Amygdala (tissue), 56 donors: ENCODE data around the gene MAP3K7CL.
"Not testable (repeated sequence)": the region's sequence is repeated elsewhere in the genome, so short reads cannot be mapped to it uniquely, and the experiment has no call there.

Source experiments
- DNase-seq, 56 donors: peaks; one replicate each; lab custom pipeline; 2025; lab: John Stamatoyannopoulos, UW

MAP3K7CL gene

DNA sequence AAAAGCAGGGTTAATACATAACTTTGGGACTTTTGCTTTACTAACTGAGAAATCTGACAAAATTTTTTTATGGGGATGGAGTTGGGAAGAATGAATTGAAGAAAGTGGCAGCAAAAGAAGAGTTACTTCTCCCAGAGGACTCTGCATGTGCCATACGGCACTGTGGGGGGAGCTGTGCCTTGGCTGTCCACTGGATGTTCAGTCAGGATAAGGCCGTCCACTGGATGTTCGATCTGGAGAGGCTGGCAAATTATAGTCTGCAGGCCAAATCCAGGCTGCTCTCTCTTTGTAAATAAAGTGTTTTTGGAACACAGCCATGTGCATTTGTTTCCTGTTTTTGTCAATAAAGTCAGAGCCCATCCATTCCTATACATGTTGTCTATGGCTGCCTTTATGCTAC is 4.5 kb upstream of the MAP3K7CL start:
- DNase-seq, result no peak

DNA sequence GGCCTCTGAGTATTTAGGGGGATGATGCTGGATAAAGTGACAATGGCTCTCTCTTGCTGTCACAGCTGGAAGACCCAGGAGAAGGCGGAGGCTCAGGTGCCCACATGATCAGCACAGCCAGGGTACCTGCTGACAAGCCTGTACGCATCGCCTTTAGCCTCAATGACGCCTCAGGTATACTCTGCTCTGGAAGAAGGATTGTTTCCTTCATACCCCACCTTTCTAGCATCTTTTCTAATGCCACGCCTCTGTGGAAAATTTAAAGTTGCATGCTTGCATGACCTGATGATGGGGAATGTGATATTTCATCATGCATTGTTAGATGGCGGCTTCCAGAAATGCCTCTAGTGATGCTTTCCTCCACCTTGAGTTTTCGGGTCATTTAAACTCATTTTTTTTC is 2.8 kb downstream of the MAP3K7CL start:
- DNase-seq, result no peak

DNA sequence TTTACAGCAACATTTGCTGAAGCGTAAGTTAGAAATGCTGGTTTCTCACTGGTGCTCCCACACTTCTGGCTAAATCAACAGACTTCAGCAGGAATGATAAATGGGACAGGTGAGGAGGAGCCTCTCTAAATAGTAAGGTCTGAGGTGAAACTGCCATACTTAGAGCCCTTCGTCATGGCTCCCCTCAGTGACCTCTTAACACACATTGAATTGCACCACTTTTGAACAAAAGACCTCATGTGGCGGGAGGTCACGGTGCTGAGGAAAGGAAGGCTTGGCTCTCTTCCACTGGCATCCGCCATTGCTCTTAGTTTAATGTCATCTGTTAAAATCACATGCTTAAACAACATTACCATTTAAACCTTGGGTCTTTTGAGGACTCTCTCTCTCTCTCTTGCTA is 3.4 kb downstream of the MAP3K7CL start:
- DNase-seq, result no peak

DNA sequence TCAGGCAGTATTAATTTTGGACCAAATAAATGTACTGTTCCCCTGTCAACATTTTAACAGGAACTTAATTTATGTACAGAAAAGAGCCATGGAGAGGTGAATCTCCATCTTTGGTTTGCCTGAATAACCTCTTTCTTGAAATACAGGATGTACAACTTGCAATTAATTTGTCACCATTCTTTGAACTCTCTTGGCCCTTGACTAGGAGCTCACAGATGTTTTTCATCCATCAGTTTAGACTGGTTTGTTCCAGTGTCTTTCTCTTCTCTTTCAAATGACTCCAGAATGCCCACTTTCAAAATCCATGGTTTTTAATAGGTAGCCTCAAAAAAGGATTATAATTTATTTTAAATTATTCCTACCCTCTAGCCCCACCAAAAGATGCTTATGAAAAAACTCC is 5.0 kb downstream of the MAP3K7CL start:
- DNase-seq, result no peak

DNA sequence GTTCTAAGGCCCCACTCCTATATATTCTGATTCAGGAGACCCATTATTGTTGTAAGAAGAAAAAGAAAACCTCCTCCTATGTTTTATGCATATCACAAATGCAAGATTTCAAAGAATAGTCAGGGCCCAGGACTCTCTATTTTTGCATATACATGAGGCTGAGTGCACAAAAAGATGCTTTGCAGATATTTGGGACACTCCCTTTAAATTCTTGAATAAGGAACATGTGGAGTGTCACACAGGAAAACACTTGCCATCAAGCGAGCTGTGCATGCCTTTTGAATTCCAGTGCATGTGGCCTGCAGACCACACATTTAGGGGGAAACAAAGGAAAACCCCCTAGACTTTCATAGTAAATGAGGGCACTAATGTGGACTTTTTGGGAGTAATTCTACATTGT is 5.6 kb downstream of the MAP3K7CL start:
- no peak for DNase-seq

DNA sequence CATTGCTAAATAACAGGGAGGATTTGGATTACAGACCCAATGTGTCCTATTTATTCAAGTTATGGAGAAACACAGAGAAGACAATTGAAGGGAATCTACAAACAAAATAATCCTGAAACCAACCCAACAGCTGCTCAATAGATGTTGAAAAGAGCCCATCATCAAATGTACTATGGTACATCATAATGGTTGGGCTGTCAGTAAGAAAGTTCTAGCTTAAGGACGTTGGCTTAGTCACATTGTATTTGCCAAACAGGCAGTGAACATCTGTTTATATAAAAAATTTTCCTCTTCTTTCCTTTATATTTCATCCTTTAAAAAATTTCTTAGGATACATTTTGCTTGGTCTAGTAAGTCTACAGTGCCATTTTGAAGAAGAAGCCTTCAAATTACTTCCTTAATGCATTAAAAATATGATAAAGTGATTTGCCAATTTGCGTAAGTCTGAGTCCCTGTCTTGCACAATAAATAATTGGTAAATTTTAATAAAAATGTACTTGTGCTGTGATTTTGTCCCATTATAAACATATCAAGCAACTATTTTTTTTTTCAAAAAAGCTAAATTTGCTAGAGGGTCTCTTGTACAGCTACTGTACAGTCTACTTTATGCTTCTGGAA is 14.4 kb downstream of the MAP3K7CL start:
- no peak for DNase-seq

DNA sequence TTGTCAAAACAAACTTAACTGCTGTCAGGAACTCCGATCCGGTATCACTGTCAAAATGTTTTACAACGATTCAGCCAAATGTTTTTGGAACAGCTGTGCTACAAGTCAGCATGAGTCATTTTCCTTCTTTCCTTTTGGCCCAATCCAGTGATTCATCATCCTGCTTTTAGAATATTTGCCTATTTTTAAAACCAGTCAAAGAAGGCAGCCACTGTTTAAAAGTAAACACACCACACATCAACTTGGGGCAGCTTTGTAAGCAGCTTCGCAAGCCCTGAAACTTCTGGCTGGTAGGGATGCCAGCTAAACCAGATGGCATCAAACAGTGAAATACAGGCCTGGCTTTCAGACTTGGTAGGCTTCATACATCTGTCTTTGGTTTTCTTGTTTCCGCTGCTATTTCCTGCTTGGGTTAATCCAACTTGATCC is 14.9 kb downstream of the MAP3K7CL start:
- peak in 21 of 56 donors; percentile 2 to 42 (median 12) for DNase-seq

DNA sequence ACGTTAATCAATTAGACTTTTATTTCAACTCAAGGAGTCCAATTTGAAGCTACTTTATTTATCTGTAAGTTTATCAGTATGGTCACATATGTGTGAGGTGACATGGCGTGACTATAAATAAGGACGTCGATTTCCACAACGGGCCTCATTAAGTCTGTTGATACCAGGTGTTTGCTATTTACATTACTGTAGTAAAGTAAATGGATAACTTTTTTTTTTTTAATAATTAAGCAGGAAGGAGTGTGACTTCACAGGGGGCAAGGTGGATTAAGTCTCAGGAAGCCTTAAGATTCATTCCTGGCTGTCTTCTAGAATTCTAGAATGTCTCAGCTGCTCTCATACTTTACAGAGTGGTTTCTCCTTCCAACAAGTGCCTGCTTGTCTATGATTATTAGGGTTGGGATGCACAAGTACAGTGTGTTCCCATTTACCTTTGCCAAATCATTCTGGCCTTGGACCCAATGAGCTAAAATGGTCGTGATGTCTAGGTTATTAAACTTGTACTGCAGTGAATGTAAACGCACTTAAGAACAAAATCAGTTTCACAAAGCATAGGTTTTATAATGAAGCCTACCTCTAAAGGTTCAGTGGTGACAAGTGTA is 15.5 kb downstream of the MAP3K7CL start:
- DNase-seq, result no peak

DNA sequence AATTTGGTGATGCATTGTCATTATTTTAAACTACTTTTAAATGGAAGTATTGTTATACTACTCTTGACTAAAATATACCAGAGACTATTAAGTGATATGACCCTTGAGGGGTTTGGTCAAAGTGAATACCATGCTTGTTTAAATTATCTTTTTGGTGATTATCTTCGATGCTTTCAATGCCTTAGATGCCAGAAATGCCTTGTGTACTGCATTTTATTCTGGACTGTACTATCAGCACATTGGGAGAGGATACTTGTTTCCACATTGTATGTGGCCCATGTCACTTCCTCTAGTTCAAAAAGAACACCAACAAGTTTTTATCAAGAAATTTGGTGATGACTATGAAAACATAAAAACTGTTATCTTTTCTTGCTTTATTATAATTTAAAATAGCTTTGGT is 16.3 kb downstream of the MAP3K7CL start:
- no peak for DNase-seq

DNA sequence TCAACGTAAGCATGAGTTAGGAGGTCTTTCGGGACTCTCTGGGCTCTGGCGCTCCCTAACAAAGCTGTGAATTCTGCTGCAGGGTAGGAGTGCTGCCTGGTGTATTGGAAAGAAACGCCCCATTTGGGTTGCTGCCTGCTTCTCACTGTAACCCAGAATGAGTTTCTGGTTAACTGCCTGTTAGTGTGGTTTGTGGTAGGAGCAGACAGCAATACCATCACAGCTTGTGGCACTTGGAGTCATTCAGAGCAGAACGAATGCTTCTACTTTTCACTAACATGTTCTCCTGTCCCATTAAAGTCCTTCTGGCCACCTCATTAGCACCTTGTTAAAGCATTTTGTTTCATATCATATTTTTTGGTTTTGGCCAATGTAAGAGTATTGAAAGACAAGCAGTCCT is 18.1 kb downstream of the MAP3K7CL start:
- DNase-seq, result no peak

DNA sequence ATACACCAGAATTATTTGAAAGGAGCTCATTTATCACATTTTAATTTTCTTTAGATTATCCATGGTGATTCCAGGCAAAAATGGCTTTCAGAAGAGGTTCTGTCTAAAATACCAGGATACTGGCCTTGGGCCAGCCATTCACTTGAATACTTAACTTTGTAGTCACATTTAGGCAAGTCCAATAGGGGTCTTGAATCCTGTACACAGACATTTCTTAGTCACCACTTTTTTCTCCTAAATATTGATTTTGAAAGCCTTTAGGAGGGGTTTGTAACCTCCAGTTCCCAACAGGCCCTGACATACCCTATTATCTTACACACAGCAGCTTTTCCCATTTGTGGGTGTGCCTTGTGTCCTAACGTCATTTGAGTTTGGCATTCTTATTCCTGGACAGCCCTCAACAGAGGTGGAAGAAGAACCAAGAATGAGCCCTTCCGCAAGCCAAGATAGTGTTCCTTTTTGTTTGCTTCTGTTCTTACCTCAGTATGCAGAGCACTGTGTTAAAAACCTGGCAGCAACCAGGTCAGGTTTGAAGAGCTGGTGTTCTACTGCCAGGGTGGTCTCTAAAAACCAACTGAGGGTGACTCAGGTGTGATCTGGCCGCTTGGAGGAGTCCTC is 19.5 kb downstream of the MAP3K7CL start:
- no peak for DNase-seq

DNA sequence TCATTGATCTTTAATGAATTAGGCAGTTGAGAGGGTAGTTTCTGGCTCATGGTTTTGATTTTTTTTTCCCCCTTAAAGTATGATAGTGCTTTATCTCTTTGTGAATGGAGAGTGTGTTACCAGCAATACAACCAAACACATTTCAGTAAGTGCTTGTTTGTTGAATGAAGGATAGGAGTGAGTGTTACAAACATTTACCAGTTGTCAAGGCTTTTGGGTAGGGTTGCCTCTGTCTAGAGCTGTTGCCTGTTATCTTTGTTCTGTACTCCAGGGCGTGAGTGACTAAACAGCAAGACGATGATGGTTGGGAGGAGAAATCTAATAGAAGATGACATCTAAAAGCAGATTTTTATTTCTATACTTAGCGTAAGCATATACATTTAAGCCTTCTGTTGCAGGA is 21.5 kb downstream of the MAP3K7CL start:
- DNase-seq, result no peak

DNA sequence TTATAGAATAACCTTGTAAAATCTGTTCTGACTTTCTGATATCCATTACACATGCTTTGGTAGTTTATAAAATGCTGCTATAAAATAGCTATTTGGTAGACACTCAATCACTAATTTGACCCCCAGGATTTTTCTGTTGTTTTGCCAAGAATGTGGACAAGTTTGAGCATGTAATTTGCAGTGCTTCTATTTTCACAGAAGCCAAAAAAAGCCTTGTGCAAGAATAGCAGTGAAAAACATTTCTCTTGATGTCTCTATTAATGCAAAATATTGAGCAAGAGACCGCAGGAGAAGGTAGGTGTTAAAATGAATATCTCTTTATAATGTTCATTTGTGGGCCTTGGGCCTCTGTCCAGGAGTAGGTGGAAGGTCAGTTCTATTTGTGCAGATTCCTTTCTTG is 22.5 kb downstream of the MAP3K7CL start:
- no peak for DNase-seq

DNA sequence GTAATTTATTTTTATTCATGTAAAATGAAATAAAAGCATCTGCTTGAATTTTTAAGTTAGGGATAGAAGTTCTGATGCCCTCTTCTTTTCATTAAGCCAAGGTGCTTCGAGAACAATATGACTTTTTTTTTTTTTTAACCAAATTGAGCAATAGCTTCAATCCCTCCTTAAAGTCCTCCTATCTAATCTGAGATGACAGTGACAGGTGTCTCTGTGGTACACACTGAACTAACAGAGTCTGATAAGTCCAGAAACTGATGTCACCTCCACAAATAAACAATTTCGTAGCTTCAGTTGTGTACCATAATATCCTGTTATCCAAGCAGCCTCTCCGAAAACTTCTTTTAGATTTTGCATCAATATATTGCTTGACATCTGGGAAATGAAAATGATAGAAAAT is 23.8 kb downstream of the MAP3K7CL start:
- no peak for DNase-seq

DNA sequence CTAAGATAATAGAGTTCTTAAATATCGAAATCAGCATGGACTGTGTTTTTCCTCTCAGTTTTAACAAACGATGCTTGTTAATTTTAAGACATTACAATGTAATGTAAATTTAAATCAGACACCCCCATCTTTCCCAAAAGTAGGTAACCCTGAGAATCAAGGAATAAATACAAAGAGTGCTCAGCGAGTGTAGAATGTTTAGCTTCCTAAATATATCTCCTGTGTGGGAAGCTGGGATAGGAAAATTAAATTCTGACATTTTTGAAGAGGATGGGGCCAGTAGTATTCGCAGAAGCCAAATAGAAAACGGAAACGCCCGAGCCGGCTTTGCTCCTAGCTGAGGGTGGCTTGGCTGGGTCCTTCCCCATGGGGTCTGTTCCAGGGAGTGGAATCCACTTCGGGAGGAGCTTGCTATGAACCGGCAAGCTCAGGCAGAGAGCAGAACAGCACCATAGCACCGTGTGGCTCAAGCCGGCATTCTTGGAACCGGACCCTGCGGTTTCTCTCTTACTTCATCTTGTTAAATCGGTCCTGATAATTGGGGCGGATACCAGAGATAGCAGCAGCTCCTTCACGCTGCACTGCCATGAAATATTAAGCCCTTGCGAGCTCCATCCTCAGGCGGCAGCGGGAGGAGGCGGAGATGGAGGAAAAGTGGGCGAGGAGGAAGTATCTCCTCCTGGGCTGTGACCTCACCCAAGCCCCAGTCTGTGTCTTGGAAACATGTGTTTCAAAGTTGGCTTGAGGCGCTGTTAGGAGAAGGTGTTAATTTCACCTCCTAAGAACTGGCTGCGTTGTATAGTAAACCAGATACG is 24.9 kb downstream of the MAP3K7CL start:
- peak in 5 of 56 donors; percentile 3 to 28 (median 16) for DNase-seq

DNA sequence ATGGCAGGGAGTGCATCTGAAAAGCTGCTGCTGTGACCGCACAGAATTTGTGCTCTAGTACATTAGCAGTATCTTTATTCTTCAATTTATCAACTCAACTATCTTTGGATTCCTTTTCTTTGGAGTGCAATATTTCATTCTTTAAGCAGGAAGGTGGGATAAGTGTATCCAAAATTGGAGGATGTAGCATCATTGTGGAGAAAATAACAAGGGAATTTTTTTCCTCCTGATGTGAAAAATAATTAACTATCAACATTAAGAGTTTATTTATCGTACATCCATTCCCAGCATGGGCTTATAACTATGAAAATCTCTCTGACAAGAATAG is 25.5 kb downstream of the MAP3K7CL start:
- DNase-seq, result no peak

DNA sequence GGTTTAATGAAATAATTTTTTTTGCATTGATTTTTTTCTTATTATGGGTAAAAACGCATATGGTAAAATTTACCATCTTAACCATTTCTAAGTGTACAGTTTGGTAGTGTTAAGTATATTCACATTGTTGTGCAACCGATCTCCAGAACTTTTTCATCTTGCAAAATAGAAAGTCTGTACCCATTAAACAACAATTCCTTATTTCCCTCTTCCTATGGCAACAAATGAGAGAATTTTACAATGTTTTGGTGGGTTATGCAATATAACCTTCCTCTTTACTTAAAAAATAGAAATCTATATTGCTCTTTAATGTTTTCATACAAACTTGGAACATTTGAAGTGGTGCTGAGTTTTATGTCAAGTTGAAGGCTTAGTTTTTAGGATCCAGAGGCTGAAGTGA is 26.6 kb downstream of the MAP3K7CL start:
- no peak for DNase-seq

DNA sequence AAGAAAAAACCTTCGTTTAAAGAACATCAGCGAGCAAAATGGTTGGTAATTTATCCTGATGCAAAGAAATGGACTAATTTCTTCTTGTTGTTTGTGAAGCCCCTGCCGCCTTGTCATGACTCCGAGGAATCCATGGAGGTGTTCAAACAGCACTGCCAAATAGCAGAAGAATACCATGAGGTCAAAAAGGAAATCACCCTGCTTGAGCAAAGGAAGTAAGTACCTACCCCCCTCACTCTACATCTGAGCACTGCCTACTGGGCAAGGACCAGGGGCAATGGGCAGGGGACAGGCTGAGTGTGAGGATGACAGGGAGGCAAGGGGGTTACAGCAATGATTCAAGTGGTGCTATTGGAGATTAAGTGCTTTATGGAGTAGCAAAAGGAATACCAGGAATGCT is 29.4 kb downstream of the MAP3K7CL start:
- no peak for DNase-seq

DNA sequence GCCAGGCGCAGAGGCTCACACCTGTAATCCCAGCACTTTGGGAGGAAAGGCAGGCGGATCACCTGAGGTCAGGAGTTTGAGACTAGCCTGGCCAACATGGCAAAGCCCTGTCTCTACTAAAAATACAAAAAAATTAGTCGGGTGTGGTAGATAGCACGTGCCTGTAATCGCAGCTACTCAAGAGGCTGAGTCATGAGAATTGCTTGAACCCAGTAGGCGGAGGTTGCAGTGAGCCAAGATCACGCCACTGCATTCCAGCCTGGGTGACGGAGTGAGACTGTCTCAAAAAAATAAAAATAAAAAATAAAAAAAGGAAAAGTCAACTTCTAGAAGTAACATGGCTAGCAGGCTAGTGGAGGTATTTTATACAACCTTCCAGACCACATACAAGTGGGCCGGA is 32.4 kb downstream of the MAP3K7CL start:
- DNase-seq, result not testable (repeated sequence)

DNA sequence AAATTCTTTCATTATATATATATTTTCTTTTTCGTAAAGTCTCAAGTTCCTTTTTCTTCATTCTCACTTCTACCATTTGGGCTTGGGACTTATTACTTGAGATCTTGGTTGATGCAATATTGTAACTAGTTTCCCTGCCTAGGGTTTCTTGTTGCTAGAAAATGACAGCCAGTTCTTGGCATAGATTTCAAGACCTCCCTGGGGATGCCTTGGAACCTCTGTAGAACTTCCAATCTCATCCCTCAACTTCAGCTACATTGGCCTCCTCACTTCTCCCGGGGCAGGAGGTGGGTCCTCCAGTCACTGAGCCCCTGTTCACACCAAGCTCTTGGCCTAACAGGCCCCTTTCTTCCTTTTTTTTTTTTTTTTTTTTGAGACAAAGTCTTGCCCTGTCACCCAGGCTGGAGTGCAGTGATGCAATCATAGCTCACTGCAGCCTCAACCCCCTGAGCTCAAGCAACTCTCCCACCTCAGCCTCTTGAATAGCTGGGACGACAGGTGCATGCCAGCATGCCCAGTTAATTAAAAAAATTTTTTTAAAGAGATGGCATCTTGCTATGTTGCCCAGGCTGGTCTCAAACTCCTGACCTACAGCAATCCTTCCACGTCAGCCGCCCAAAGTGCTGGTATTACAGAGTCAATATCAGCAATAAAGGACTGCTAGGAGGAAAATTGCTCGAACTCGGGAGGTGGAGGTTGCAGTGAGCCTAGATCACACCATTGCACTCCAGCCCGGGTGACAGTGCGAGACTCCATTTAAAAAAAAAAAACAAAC is 33.1 kb downstream of the MAP3K7CL start:
- DNase-seq, result no peak
